Activated CD4-positive, alpha-beta T cell treated with anti-CD3 and anti-CD28 coated beads for 48 hours (primary cell): ENCODE results near the gene DTL.
A peak's percentile ranks its signal among the peaks of the same experiment; 100 is the strongest.

Experiments
- DNase-seq: peaks from one replicate; pipeline ENCODE4 v3.0.0-alpha.2; 2020

The DTL gene

GRCh38 chr1:212098771-212099170, 63.2 kb downstream of the DTL start:
- DNase-seq = no peak

GRCh38 chr1:212101251-212101650, 65.7 kb downstream of the DTL start:
- DNase-seq = no peak

GRCh38 chr1:212101735-212102134, 66.2 kb downstream of the DTL start:
- DNase-seq = no peak

DNA sequence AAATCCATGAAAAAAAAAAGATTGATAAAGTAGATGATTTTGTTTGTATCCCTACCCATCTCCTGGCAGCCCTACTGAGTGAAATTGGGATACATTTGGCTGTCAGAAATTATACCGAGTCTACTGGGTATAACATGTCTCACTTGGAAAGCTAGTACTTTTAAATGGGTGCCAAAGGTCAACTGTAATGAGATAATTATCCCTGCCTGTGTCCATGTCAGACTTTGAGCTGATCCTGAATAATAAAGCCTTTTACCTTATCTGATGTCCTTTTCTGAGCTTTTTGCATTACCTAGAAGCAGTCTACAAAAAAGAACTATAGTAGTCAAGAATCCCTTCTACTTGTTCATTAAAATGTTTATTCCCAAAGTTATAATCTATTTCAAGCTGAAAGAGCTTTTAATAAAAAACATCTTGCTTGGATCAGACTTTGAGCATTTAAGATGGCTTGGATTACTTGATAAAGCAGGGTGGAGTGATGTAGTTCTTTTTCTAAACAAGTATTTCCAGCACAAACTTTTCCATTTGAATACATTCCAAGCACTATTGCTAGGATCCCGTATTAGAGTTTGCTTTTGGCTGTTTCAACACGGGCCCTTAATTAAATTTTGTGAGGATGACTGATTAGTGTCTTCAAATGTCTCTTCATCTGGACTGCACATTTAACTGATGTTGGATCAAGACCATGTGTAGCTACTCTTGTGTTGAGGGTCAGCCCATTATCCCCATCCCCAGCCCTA, 69.2 kb downstream of the DTL start:
- DNase-seq = no peak

DNA sequence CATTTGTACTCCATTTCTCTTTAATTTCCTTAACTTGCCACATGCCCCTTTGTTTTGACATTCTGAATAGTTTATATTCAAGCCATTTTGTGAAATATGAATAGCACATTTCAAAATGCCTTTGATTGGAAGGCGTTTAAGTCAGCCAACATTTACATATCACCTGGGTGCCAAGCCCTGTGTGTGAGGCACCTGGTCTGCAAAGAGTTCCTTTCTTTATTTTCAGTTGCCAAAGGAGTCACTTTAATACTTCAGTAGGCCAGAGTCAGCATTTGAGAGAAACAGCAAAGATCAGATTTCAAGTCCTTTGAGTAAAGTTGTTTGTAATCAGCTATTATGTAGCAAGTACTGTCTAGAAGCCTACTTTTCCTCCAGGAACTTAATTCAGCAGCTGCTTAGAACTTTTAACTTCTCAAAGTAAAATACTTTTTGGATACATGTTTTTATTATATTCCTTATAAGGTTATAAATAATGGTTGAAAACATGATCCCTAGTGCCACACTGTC, 70.8 kb downstream of the DTL start:
- DNase-seq = no peak

GRCh38 chr1:212107481-212107880, 71.9 kb downstream of the DTL start:
- DNase-seq = no peak

- no peak for DNase-seq
These were observed 72.6 kb downstream of the DTL start for GRCh38 chr1:212108187-212108586.

- DNase-seq = no peak
These were observed 73.4 kb downstream of the DTL start for GRCh38 chr1:212108981-212109380.

DNA sequence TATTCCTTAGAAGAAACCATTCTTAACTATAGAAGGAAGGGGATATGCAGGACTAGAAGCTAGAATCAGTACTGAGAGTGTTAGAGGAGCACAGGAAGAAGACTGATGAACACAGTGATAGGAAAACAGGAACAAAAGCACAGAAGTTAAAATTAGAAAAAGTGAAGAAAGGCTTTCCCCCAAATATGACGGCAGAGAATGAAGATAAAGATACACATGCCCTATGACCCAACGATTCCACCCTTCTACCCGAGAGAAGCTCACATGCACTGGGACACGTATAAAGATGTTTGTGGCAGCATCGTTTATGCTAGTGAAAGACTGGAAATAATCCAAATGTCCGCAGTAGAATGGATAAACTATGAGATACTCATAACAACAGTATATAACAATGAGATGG, 74.2 kb downstream of the DTL start:
- no peak for DNase-seq

GRCh38 chr1:212110617-212111016, 75.1 kb downstream of the DTL start:
- no peak for DNase-seq

DNA sequence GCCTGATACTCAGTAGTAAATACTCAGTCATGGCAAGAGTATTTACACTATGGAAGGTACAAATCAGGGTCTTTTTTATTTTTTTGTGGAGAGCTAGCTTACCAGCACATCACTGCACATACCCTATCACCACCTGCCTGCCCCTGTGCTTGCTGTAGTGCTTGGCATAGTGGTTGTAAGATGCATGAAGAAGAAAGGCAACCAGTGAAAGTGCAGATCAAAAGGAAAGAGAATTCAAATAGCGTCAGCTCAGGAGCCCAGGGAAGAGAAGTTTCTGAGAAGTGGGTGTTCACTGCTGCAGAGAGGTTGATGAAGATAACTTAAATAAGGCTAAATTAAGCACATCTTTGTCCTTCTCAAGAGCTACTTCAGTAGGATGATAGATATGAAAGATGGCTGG, 76.0 kb downstream of the DTL start:
- no peak for DNase-seq

- DNase-seq = no peak
These were observed 78.2 kb downstream of the DTL start for GRCh38 chr1:212113706-212114105.

GRCh38 chr1:212118167-212118871, 82.8 kb downstream of the DTL start:
- no peak for DNase-seq

DNA sequence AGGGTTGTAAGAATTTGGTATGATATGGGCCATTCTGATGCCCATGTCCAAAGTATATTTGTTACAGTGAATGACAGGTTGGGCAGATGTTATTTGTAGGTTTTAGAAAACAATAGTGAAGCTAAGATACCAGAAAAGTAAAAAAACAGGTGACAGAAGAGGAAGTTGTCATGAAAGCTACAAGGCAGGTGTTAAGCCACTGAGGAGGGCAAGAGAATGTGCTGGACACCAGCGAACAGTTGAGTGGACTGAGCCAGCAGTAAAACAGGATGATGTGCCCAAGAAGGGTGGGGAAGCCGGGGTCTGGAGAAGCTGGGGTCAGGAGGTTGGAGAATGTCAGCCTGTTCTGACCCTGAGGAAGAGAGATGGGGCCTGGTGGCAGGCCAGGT, 83.3 kb downstream of the DTL start:
- DNase-seq = no peak

GRCh38 chr1:212119397-212119837, 83.9 kb downstream of the DTL start:
- DNase-seq = no peak

- no peak for DNase-seq
These were observed 84.3 kb downstream of the DTL start for GRCh38 chr1:212119863-212120262.

- no peak for DNase-seq
These were observed 86.2 kb downstream of the DTL start for GRCh38 chr1:212121779-212122178.

- no peak for DNase-seq
These were observed 89.4 kb downstream of the DTL start for GRCh38 chr1:212124690-212125582.

GRCh38 chr1:212125654-212126053, 90.1 kb downstream of the DTL start:
- DNase-seq = no peak

DNA sequence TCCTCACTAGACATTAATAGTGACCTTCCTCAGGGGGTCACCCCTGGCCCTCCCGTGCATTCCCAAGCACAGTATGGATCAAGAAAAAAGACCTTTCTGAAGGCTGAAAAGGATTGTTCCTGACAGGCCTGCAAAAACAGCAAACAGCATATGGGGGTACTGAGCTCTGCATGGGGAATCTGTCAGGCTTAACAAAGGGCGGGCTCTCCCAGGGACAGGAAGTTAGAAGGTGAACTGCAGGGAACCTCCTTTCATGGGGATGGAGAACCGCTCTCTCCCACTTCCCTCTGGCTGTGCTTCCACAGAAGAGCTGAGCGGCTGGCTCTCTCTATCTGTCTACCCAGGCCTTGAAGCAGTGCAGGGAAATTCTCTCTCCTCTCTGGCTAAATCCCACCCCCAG, 91.7 kb downstream of the DTL start:
- DNase-seq = no peak

- DNase-seq = no peak
These were observed 94.2 kb downstream of the DTL start for GRCh38 chr1:212129781-212130180.

GRCh38 chr1:212132025-212132424, 96.5 kb downstream of the DTL start:
- peak; percentile 28 for DNase-seq

DNA sequence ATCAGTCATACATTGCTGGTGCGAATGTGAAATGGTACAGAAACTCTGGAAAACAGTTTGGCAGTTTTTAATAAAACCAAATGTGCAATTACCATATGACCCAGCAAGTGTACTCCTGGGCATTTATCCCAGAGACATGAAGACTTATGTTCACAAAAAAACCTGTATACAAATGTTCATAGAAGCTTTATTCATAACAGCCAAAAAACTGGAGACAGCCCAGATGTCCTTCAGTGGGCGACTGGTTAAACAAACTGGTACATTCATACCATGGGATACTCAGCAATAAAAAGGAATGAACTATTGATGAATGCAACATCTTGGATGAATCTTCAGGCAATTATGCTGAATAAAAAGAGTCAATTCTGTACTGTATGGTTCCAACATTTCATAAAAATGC, 97.8 kb downstream of the DTL start:
- DNase-seq = no peak
